Activated naive CD8-positive, alpha-beta T cell treated with anti-CD3 and anti-CD28 coated beads for 36 hours (primary cell): ENCODE results near the gene SERPINA12. TPM values are rescaled to one million over a fixed set of nuclear protein-coding genes. Genes with fewer than 3 reads are reported as not detected.

ENCODE experiments used
- DNase-seq: peaks from one replicate; pipeline ENCODE4 v3.0.0; 2021
- H3K27ac Mint-ChIP-seq: one replicate; pipeline ENCODE4 v1.8.0; 2022; ENCODE audit warnings: mild to moderate bottlenecking, moderate library complexity, mixed read lengths
- H3K27me3 Mint-ChIP-seq: one replicate; pipeline ENCODE4 v1.8.0; 2022; ENCODE audit warnings: mild to moderate bottlenecking, mixed read lengths
- H3K36me3 Mint-ChIP-seq: one replicate; pipeline ENCODE4 v1.8.0; 2021; ENCODE audit warnings: mild to moderate bottlenecking, mixed read lengths
- H3K4me1 Mint-ChIP-seq: one replicate; pipeline ENCODE4 v1.8.0; 2021; ENCODE audit warnings: mixed read lengths
- H3K4me3 Mint-ChIP-seq: one replicate; pipeline ENCODE4 v1.8.0; 2022; ENCODE audit warnings: mild to moderate bottlenecking, moderate library complexity, mixed read lengths
- H3K9me3 Mint-ChIP-seq: one replicate; pipeline ENCODE4 v1.8.0; 2022; ENCODE audit warnings: mixed read lengths
- total RNA-seq, 2 experiments: library from RNA; stranded (reverse); gene quantifications; one replicate each; pipeline ENCODE4 v1.2.3, GENCODE V29; 2021

SERPINA12 gene
- total RNA-seq, 2 experiments from 2014 or later = not detected

DNA sequence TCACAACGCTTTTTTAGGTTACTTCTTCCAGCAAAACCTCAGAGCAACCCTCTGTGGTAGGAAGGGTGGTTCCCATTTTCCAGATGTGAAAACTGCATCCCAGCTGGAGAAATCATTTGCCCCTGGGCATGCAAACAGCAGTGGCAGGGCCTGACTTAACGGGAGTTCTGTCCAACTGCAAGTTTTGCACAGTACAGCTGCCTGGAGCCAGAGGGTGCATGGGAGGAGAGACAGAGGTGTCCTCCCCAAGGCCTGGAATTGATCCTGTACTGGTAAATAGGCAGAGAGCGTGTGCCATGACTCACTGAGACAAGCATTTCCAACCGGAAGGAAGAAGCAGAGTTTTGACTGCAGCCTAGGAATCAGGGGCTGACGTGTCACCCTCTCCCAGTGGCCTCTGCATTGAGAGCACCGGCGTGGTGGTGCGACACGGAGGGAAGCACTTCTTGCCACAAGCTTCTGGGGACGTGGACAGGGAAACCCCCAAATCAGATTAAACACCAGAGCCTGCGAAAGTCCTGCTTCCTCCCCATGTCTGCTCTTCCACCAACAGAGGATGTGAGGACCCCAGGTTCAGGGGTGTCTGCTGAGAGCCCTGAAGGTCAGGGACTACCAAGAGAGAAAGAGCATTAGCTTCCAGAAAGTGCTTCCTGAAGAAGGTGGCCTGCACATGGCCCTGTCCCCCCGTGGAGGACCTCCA lies 33.0 kb upstream of the SERPINA12 start:
- no peaks in the 10 kb centered on the region for H3K36me3 Mint-ChIP-seq
- H3K4me3 Mint-ChIP-seq = no peak overlapping the region
- DNase-seq = no peak
- H3K27me3 Mint-ChIP-seq = peaks cover 26% of the 10 kb centered on the region
- no peak overlapping the region for H3K27ac Mint-ChIP-seq
- no peaks in the 10 kb centered on the region for H3K4me1 Mint-ChIP-seq
- no peaks in the 10 kb centered on the region for H3K9me3 Mint-ChIP-seq

DNA sequence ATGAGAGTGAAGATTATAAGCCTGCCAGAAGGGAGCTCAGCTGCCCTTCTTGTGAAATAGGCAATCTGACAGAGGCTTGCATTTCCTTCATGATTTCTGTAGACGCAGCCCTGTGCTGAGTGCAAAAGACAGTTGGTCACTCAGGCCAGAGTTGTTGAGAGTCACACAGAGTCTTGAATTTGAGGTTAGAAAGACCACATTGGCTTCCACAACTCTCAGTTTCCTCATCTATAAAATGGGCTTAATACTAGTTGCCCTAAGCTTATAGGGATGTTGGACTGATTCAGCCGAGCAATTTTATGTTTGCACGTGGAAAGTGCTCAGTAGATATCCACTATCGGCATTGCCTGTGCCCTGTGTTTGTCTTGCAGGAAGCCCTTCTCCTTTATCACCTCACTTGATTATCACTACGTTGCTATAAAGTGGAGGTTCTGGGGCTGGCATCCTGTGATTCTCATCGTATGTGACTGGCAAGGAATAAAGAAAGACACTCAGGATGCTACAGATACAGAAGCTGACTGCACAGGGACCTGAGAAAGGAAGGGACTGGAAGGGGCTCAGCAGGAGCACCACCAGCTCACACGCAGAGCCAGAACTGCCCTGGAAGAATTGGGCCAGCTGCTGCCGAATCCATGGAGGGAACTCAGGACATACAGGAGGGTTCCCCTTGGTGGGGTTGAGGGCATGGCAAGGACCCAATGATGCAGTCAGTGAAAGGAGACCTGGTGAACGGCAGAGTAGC lies 32.1 kb upstream of the SERPINA12 start:
- H3K27me3 Mint-ChIP-seq = peaks cover 26% of the 10 kb centered on the region
- no peaks in the 10 kb centered on the region for H3K9me3 Mint-ChIP-seq
- H3K4me1 Mint-ChIP-seq = no peaks in the 10 kb centered on the region
- no peak overlapping the region for H3K27ac Mint-ChIP-seq
- H3K36me3 Mint-ChIP-seq = no peaks in the 10 kb centered on the region
- DNase-seq = no peak
- H3K4me3 Mint-ChIP-seq = no peak overlapping the region

DNA sequence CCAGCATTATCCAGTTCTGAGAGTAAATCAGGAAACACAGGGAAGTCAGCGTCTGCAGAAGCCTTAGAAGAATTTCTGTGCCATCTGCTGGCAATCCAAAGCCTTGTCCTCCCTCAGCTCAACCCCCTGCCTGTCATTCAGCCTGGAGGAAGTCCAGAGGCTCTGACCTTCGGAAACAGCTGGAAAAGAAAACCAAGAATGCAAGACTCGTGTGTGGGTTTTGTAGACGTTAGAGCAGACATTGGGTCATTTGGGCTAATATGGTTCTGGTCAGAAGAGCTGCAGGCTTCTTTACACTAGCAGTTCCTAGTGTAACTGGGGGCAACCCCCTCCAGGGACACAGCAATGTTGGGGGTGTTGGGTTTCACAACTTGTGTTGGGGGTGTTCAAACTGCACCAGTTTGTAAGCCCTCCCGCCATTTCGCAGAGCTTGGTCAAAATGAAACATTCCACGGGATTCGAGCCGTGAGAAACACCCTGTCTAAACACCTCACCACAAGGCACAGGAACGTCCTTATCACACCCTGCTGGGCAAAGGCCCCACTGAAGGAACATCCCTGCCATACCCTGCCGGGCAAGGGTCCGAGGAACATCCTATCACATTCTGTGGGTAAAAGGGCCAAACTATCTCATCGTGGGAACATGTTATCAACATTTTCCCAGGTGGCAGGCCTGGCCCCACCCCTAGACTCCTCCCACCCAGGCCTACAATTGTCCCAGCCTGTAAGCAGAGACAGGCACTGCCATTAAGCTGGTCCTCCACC lies 30.9 kb upstream of the SERPINA12 start:
- DNase-seq = no peak
- Mint-ChIP-seq H3K36me3 (no peaks in the 10 kb centered on the region), H3K9me3 (no peaks in the 10 kb centered on the region), H3K27me3 (peaks cover 19% of the 10 kb centered on the region), H3K4me3 (no peak overlapping the region), H3K27ac (no peak overlapping the region), H3K4me1 (no peaks in the 10 kb centered on the region)

DNA sequence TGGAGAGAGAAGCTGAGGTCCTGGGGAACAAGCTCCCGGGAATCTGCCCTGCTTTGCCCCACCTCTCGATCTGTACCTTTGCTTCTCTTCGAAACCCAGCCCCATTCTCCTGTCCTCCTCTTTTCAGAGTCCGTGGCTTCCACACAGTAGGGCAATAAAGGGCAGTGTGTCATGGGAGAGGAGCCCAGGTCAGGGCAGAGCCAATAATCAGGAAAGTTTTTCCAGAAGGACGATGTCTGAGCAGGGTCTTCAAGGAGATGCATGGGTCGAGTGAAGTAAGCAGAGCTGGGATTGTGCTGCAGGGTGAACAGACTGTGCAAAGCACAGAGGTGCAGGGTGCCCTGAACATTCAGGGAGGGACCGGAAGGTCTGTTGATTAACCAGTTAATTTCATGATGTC lies 29.9 kb upstream of the SERPINA12 start:
- Mint-ChIP-seq H3K27ac (no peak overlapping the region), H3K36me3 (no peaks in the 10 kb centered on the region), H3K4me3 (no peak overlapping the region), H3K9me3 (no peaks in the 10 kb centered on the region), H3K27me3 (peaks cover 19% of the 10 kb centered on the region), H3K4me1 (no peaks in the 10 kb centered on the region)
- no peak for DNase-seq

DNA sequence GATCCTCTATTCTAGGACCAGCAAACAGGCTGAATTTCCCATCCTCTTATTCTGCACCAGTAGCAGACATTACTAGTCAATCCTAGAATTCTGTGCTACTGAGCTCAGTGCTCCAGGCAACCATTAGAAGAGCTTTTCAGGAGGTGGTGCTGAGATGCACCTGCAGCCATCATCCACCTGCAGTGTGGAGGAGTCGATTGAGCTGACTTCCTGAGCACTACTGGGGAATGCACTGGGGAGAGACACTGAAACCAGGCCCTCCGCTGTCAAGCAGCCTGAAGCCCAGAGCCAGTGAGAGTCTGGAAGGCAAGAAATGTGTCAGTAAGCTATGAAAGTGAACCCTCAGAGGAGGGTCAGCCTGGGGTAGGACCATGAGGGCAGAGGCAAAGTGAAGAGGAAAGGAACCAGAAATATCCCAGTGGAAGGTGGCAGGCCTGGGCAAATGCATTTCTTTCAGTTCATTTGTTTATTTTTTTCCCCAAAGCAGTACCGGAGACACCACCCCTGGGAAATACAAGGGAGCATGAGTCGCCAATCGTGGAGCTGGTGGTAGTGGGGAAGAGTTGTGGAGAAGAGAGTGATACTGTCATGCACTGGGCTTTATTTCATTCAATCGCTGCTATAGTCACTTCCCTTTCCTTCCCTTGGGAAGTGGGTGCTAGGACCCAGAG lies 28.9 kb upstream of the SERPINA12 start:
- no peaks in the 10 kb centered on the region for H3K36me3 Mint-ChIP-seq
- peaks cover 22% of the 10 kb centered on the region for H3K27me3 Mint-ChIP-seq
- H3K27ac Mint-ChIP-seq = no peak overlapping the region
- H3K4me3 Mint-ChIP-seq = no peak overlapping the region
- no peaks in the 10 kb centered on the region for H3K4me1 Mint-ChIP-seq
- no peak for DNase-seq
- H3K9me3 Mint-ChIP-seq = peaks cover 2% of the 10 kb centered on the region

DNA sequence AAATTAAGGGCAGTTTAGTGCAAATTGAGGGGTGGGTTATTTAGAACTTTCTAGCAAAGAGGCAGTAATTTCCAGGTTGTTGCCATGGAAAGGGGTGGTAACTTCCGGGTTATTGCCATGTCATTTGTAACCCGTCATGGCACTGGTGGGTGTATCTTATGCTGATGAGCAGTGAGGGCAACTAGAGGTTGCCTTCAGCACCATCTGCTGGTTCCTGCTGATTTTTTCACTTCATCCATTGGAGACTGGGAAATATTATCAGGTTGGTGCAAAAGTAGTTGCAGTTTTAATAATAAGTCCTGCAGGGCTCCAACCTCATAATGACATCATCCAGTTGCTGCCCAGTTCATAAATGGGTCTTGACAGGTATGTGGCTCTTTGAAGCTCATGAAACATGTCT lies 27.6 kb upstream of the SERPINA12 start:
- peaks cover 3% of the 10 kb centered on the region for H3K9me3 Mint-ChIP-seq
- peaks cover 22% of the 10 kb centered on the region for H3K27me3 Mint-ChIP-seq
- no peak overlapping the region for H3K4me3 Mint-ChIP-seq

DNA sequence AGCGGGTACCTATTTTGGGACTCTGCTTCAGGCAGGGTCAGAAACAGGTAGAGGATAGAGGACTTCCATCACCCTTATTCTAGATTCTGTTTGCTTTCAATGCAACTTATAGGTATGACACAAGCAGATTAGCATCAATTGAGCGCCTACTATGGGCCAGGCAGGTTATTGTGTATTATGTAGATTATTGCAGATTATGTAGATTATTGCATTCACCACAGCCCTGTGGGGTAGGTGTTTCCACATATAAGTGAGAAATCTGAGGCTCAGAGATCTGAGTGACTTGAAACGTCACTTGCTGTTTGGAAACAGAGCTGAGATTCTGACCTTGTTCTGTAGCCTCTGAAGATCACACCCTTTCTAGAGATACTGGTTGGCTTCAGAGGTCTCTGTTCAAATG lies 26.2 kb upstream of the SERPINA12 start:
- H3K27me3 Mint-ChIP-seq = peaks cover 18% of the 10 kb centered on the region
- no peak for DNase-seq
- peaks cover 3% of the 10 kb centered on the region for H3K9me3 Mint-ChIP-seq
- no peak overlapping the region for H3K4me3 Mint-ChIP-seq
- no peak overlapping the region for H3K27ac Mint-ChIP-seq
- no peaks in the 10 kb centered on the region for H3K4me1 Mint-ChIP-seq
- no peaks in the 10 kb centered on the region for H3K36me3 Mint-ChIP-seq

More for the DNA sequence above, 27.6 kb upstream of the SERPINA12 start:
- H3K36me3 Mint-ChIP-seq = no peaks in the 10 kb centered on the region
- no peaks in the 10 kb centered on the region for H3K4me1 Mint-ChIP-seq
- no peak overlapping the region for H3K27ac Mint-ChIP-seq
- no peak for DNase-seq

DNA sequence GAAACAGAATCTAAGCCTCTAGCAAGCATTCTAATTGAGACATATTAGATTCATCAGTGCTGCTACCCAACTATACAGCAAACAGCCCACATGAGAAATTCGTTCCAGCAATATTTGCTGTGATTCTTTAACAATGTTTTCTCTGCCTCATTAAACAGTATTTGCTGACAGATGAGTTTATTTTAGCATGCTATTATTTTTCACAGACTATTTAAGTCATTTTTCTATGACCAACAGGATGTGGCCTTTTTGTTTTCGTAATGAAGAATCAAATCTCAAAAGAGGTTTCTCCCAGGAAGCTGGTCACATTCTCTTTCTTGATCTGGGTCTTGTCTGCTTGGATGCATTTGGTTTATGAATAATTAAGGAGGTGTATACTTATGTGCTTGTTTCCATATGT lies 23.2 kb upstream of the SERPINA12 start:
- Mint-ChIP-seq H3K4me3 (no peak overlapping the region), H3K27me3 (peaks cover 4% of the 10 kb centered on the region), H3K27ac (no peak overlapping the region), H3K9me3 (peaks cover 3% of the 10 kb centered on the region), H3K36me3 (no peaks in the 10 kb centered on the region), H3K4me1 (no peaks in the 10 kb centered on the region)
- no peak for DNase-seq

DNA sequence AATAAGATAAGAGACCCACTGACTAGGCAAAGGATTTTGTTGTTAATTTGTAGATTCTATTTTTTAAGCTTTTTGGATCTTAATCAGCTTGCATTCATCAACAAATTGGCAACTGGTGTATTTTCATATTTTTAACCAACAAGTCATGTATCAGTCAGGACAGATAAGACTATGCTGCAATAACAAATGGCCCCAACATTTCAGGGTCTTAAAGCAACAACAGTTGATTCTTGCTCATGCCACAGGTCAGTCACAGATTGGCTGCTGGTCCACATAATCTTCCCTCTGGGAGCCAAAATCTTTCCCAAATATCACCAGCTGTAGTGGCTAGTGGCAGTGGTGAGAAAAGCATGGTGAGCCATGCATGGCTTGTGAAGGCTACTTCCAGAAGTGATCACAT lies 21.9 kb upstream of the SERPINA12 start:
- H3K36me3 Mint-ChIP-seq = no peaks in the 10 kb centered on the region
- peaks cover 7% of the 10 kb centered on the region for H3K27me3 Mint-ChIP-seq
- H3K4me1 Mint-ChIP-seq = no peaks in the 10 kb centered on the region
- peaks cover 3% of the 10 kb centered on the region for H3K9me3 Mint-ChIP-seq
- H3K4me3 Mint-ChIP-seq = no peak overlapping the region
- DNase-seq = no peak
- no peak overlapping the region for H3K27ac Mint-ChIP-seq

DNA sequence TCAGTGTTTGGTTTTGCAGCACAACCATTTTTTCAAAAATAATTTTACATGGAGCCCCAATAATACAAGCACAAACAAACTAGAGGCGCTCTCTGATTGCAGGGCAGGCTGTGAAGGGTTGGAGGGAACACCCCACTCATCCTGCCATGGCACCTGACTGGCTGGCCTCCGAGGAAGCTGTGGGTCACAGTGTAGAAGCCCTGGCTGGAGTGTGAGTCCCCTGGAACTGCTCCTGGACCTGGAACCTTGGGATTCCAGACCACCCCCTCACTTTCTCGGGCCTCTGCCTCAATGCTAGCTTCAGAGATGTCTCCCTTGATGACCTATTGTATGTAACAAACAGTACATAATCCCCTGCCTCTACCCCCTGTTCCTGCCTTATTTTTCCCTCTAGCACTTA lies 14.8 kb upstream of the SERPINA12 start:
- Mint-ChIP-seq H3K27me3 (peaks cover 14% of the 10 kb centered on the region), H3K27ac (no peak overlapping the region), H3K4me1 (no peaks in the 10 kb centered on the region), H3K36me3 (no peaks in the 10 kb centered on the region), H3K9me3 (peaks cover 3% of the 10 kb centered on the region), H3K4me3 (no peak overlapping the region)
- no peak for DNase-seq

DNA sequence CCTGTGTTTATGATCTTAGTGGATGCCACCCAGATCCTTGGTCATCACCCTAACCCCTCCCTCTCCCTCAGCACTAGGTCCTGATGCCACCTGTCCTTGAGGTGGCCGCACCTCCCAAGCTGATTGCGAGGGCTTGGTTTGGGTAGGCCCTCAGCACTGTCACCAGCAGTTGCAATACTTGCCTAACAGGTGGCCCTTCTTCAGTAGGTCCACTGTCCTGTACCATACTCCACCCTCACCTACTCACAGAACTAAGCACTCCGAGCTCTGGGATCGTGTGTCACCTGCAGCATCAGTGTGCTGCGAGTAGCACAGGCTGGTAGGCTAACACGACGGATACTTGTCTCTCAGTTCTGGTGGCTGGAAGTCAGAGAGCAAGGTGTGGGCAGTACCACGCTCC lies 14.0 kb upstream of the SERPINA12 start:
- H3K9me3 Mint-ChIP-seq = peaks cover 5% of the 10 kb centered on the region
- H3K4me3 Mint-ChIP-seq = no peak overlapping the region
- no peak overlapping the region for H3K27ac Mint-ChIP-seq
- H3K4me1 Mint-ChIP-seq = no peaks in the 10 kb centered on the region
- no peaks in the 10 kb centered on the region for H3K36me3 Mint-ChIP-seq
- H3K27me3 Mint-ChIP-seq = peaks cover 14% of the 10 kb centered on the region
- DNase-seq = no peak

DNA sequence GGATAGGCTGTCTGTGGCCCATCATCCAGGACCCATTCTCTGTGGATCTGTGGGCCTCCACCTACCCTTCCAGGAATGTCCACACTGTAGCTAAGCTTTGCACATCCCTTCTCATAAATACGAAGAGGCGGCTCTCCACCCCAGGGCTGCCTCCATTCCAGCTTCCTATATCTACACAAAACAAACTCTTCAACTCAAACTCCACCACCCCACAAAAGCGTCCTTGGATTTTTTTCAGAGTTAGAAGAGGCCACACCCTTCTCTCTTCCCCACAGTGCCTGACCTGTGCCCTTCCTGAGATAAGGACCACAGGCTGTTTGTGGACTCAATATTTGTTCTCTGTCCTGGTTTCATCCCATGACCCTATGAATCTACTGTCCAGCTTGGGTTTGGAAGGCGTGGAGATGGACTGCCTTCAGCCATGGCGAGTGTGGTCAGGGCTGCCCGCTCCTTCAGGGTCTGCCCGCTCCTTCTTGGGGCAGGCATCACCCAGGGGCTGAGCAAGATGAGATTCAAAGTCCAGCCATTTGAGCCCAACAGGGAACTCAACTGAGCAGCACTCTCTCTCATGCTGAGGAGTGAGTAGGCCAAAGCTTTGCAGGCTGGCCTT lies 13.0 kb upstream of the SERPINA12 start:
- Mint-ChIP-seq H3K27ac (no peak overlapping the region), H3K27me3 (peaks cover 14% of the 10 kb centered on the region), H3K36me3 (no peaks in the 10 kb centered on the region), H3K4me1 (no peaks in the 10 kb centered on the region), H3K9me3 (peaks cover 5% of the 10 kb centered on the region), H3K4me3 (no peak overlapping the region)
- no peak for DNase-seq

DNA sequence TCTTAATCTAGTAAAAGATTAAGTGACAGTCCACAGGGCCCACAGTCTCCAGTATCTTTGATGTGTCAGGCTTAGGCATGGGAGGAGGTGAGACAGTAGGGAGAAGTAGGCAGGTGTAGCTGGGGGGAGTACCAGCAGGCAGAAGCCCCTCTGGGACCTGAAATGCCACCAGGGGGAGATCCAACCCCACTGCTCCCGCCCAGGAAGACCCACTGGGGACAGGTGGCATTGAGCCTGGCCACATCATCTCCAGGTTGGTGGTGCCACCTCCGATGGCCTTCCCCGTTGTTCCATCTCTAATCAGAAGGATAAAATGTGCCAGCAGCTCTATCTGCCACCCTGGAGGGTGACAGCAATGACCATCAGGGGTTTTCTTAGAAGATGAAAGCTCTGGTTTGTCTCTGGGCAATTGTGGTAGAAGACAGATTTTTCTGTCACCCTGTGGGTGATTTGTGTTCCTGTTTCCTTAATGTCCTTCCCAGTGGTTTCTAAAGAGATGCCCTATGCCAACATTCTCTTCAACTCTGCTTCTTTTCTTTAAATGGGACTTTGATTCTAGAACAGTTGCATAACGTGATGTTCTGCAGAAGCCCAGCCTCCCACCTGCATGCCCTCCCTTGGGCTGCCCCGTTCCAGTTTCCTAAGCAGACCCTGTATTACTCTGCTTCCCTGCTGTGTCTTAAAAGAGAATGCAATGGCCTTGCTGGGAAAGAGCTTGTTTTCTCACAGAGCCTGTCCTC lies 12.3 kb upstream of the SERPINA12 start:
- Mint-ChIP-seq H3K27me3 (peaks cover 11% of the 10 kb centered on the region), H3K27ac (no peak overlapping the region), H3K9me3 (peaks cover 5% of the 10 kb centered on the region), H3K4me3 (no peak overlapping the region), H3K36me3 (no peaks in the 10 kb centered on the region), H3K4me1 (no peaks in the 10 kb centered on the region)
- DNase-seq = no peak

DNA sequence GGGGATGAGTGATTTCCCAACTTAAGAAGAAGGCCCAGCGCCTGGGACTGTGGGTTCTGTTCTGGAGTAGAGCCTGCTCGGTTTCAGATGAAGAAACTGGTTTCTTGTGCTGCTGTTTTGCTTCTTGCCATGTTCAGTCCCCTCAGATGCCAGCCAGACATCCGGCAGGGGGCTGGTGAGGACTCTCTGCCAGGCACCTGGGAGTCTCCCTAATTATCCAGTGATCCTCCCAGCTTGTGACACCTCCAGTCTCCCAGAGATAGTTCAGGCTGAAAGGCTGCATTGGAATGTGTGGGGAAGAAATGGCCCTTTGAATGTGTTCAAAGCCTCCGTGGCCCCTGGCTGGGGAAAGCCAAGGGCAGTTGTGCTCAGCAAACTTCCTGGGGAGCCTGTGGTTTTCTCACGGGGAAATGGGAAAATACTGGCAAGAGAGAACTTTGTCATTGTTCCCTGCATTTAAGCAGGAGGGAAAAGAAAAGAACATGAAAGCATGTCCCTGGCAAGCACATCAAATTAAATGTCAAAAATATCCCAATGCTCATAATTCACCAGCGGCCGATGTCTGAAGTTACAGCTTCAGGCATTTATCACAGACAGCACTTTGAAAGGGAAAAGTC lies 8.5 kb upstream of the SERPINA12 start:
- Mint-ChIP-seq H3K36me3 (no peaks in the 10 kb centered on the region), H3K4me3 (no peak overlapping the region), H3K27ac (no peak overlapping the region), H3K4me1 (no peaks in the 10 kb centered on the region), H3K9me3 (peaks cover 5% of the 10 kb centered on the region), H3K27me3 (peaks cover 3% of the 10 kb centered on the region)
- DNase-seq = no peak
